Ishikawa (cell line): ENCODE data around the gene EDN3.

ENCODE experiments used
- CEBPB ChIP-seq: IDR thresholded peaks from 2 replicates; pipeline ENCODE4 v1.6.1; 2012
- CREB1 ChIP-seq: IDR thresholded peaks from 2 replicates; pipeline ENCODE4 v1.6.1; 2012; ENCODE audit warnings: low read depth
- EGR1 ChIP-seq: IDR thresholded peaks from 2 replicates; pipeline ENCODE4 v1.6.1; 2012
- EP300 ChIP-seq: IDR thresholded peaks from 2 replicates; pipeline ENCODE4 v1.6.1; 2012; ENCODE audit warnings: borderline replicate concordance
- FOXM1 ChIP-seq: IDR thresholded peaks from 2 replicates; pipeline ENCODE4 v1.6.1; 2012; ENCODE audit warnings: low read depth, borderline replicate concordance
- NFIC ChIP-seq: IDR thresholded peaks from 2 replicates; pipeline ENCODE4 v1.6.1; 2012
- RAD21 ChIP-seq: IDR thresholded peaks from 2 replicates; pipeline ENCODE4 v1.6.1; 2012; ENCODE audit warnings: low read depth
- TAF1 ChIP-seq: IDR thresholded peaks from 2 replicates; pipeline ENCODE4 v1.6.1; 2012; ENCODE audit warnings: low read depth, mild to moderate bottlenecking
- TCF12 ChIP-seq: IDR thresholded peaks from 2 replicates; pipeline ENCODE4 v1.6.1; 2012; ENCODE audit warnings: low read depth
- TEAD4 ChIP-seq: IDR thresholded peaks from 2 replicates; pipeline ENCODE4 v1.6.1; 2012
- YY1 ChIP-seq: IDR thresholded peaks from 2 replicates; pipeline ENCODE4 v1.6.1; 2012; ENCODE audit warnings: low read depth
- ZBTB7A ChIP-seq: IDR thresholded peaks from 2 replicates; pipeline ENCODE4 v1.6.1; 2012; ENCODE audit warnings: low read depth
- TF ChIP-seq, protein P1 (sequence below): IDR thresholded peaks from 2 replicates; pipeline ENCODE4 v1.6.1; 2012
- TF ChIP-seq, protein P2 (sequence below): IDR thresholded peaks from 2 replicates; pipeline ENCODE4 v1.6.1; 2012
- TF ChIP-seq, protein P3 (sequence below): IDR thresholded peaks from 2 replicates; pipeline ENCODE4 v1.6.1; 2012; ENCODE audit warnings: low read depth, mild to moderate bottlenecking

EDN3 gene

DNA sequence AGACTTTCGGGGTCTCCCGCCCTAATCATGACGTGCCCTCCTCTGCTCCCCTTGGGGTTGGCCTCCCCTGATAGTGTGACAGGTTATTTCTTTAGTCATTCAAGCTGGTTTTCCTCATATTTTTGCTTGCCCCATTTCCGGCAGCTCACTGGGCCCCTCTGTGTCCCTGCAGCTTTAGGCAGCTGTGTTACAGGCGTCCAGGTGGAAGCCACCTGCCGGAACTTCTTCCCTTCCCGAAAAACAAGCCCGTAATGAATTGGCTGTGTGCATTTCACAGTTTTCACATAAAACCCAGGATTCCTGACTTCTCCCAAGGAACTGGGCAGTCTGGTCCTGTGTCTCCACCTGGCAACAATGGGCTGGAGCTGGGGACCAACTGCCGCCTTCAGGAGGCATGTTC, 52.6 kb downstream of the EDN3 start:
- TF ChIP-seq TCF12 (no peak), CEBPB (no peak), EP300 (no peak), CREB1 (no peak), YY1 (no peak), EGR1 (no peak), TEAD4 (no peak), ZBTB7A (no peak), FOXM1 (no peak), RAD21 (no peak), TAF1 (no peak), NFIC (no peak)
- TF ChIP-seq, protein P1, sequence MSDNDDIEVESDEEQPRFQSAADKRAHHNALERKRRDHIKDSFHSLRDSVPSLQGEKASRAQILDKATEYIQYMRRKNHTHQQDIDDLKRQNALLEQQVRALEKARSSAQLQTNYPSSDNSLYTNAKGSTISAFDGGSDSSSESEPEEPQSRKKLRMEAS = no peak
- TF ChIP-seq, protein P2, sequence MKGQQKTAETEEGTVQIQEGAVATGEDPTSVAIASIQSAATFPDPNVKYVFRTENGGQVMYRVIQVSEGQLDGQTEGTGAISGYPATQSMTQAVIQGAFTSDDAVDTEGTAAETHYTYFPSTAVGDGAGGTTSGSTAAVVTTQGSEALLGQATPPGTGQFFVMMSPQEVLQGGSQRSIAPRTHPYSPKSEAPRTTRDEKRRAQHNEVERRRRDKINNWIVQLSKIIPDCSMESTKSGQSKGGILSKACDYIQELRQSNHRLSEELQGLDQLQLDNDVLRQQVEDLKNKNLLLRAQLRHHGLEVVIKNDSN = no peak

DNA sequence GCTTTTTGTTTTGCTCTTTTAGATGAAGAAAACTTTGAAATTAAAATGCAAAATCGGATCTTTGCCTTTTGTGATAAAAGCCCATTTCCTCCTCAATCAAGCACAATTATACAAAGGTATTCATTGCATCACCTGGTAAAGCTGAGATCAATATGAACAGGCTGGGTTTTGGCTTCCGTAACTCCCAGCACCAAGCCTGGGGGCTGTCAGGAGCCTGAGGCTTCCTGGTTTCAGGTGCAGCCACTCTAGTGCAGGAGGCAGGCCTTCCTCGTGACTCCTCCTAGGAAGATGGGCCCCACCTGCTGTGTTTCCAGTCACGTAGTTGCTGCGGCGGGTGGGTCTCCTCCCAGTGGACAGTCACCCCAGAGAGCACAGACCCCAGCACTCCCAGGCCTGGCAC, 54.0 kb downstream of the EDN3 start:
- TF ChIP-seq CREB1 (no peak), TAF1 (no peak), TCF12 (no peak), CEBPB (no peak), EGR1 (no peak), FOXM1 (no peak), NFIC (no peak), RAD21 (no peak), ZBTB7A (no peak), YY1 (no peak)
- TF ChIP-seq, protein P3, sequence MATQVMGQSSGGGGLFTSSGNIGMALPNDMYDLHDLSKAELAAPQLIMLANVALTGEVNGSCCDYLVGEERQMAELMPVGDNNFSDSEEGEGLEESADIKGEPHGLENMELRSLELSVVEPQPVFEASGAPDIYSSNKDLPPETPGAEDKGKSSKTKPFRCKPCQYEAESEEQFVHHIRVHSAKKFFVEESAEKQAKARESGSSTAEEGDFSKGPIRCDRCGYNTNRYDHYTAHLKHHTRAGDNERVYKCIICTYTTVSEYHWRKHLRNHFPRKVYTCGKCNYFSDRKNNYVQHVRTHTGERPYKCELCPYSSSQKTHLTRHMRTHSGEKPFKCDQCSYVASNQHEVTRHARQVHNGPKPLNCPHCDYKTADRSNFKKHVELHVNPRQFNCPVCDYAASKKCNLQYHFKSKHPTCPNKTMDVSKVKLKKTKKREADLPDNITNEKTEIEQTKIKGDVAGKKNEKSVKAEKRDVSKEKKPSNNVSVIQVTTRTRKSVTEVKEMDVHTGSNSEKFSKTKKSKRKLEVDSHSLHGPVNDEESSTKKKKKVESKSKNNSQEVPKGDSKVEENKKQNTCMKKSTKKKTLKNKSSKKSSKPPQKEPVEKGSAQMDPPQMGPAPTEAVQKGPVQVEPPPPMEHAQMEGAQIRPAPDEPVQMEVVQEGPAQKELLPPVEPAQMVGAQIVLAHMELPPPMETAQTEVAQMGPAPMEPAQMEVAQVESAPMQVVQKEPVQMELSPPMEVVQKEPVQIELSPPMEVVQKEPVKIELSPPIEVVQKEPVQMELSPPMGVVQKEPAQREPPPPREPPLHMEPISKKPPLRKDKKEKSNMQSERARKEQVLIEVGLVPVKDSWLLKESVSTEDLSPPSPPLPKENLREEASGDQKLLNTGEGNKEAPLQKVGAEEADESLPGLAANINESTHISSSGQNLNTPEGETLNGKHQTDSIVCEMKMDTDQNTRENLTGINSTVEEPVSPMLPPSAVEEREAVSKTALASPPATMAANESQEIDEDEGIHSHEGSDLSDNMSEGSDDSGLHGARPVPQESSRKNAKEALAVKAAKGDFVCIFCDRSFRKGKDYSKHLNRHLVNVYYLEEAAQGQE = no peak
- TF ChIP-seq, protein P2 = no peak
- TF ChIP-seq, protein P1 = no peak

DNA sequence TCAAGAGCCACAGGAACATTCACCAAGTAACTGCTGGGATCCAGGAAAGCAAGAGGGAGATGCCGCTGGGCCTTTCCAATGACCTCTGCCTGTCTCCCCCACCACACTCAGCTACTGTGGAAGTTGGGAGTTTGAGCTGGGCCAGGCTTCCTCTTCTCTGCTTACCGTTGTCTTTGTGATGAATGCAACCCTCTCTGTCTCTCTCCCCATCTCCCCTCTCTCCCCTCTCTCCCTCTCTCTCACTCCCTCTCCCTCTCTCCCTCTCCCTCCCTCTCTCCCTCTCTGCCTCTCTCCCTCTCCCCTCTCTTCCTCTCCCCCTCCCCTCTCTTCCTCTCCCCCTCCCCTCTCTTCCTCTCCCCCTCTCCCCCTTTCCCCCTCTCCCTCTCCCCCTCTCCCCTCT, 54.8 kb downstream of the EDN3 start:
- TF ChIP-seq, protein P1 = no peak
- TF ChIP-seq, protein P2 = no peak
- TF ChIP-seq CEBPB (no peak), TCF12 (no peak), EP300 (no peak), EGR1 (no peak), CREB1 (no peak), ZBTB7A (no peak), NFIC (no peak), FOXM1 (no peak), TAF1 (no peak), TEAD4 (no peak), YY1 (no peak), RAD21 (no peak)
- TF ChIP-seq, protein P3 = no peak

DNA sequence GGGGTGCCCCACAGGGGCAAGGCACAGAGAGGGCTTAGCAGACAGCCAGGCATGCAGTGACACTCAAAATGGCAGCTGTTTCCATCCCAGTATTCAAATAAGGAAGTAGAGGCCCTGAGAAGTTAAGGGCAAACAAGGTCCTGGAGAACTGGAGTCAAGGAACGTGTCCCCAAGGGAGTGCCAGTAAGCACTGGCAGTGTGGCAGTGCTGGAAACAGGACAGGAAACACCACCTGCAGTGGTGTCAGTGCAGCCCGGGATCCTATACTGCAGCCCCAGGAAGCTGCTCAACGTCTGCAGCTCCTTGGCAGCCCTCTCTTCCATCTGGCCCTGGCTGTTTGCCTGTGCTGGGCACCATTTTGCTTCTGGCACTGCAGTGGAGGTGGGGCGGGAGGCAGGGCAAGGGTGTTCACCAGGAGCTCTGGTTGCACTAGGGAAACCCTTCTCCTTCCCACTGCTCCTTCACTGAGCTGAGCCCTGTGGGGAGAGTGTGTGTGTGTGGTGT, 56.3 kb downstream of the EDN3 start:
- TF ChIP-seq YY1 (no peak), ZBTB7A (no peak)

DNA sequence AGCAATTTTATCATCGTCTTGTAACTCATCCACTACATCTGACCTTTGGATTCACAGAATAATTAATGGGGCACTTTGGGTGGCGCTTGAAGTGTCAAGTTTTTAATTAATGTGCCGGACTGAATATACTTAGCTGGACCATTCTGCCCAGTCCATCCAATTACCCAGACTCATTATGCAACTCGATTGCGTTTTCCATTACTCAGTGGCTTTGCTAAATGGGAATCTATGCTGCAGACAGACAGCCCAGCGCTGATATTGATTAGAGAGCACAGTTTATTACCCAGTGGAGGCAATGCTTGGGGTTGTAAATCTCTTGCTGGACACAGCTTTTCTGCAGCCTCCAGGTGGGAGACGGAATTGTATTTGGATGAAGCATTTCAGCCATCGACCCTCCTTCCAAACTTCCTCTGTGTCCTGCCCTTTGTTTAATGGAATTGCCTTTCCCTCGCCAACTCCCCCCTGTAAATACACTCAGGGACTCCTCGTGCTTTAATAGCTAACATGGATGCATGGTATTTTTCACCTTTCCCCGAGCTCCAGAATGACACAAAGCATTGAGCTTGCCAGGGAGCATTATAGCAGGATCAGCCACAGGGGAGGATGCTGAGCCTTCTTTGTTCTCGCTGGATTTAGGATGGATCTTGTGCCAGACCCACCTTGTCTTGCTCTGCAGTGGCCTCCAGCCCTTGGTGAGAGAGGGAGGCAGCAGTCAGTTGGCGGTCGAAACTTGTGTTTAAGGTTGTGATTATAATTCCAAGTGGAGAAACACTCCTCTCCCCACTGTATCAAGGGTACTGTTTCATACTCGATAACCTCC, 59.7 kb downstream of the EDN3 start:
- TF ChIP-seq TCF12 (no peak), YY1 (no peak), TEAD4 (no peak), EGR1 (no peak)
- TF ChIP-seq, protein P2 = no peak
